PC-3 (cell line): ENCODE results near the gene CCNK. TPM values are rescaled to one million over a fixed set of nuclear protein-coding genes. Genes with fewer than 3 reads are reported as not detected.

ENCODE experiments used
- ATAC-seq: fragments of 200-7000 bp; cut with Tn5 transposase; 2 replicates; pipeline ENCODE4 v1.9.1; 2020; ENCODE audit warnings: mild to moderate bottlenecking, moderate library complexity
- BruUV-seq: library from RNA; stranded (reverse); fragments of 400-500 nt; replicated peaks from 2 replicates; lab custom pipeline; 2021; lab: Mats Ljungman, UMichigan
- CTCF ChIA-PET: fragments of 300-600 bp; sonication (Branson Sonifier 250); formaldehyde crosslinking; loops from one replicate; lab custom pipeline; 2022; ENCODE audit warnings: antibody characterized with exemption; lab: Charles Lee
- POLR2A ChIA-PET: fragments of 300-600 bp; sonication (Branson Sonifier 250); formaldehyde crosslinking; loops from one replicate; lab custom pipeline; 2022; ENCODE audit warnings: antibody characterized with exemption; ENCODE audit not compliant: unreplicated experiment; lab: Charles Lee
- DNase-seq: peaks from one replicate; pipeline ENCODE4 v3.0.0-alpha.2; 2015
- H2AFZ ChIP-seq: fragments of 300-600 bp; sonication (generic); 2 replicates; pipeline ENCODE4 v1.6.0; 2016; ENCODE audit warnings: antibody characterized with exemption, low read length
- H3F3A ChIP-seq: fragments of 300-600 bp; sonication (generic); one replicate; pipeline ENCODE4 v1.6.0; 2017; ENCODE audit warnings: antibody characterized with exemption, low read length, control low read depth, mild to moderate bottlenecking; ENCODE audit not compliant: unreplicated experiment
- H3K27ac ChIP-seq: fragments of 300-600 bp; sonication (generic); 2 replicates; pipeline ENCODE4 v1.5.1; 2016; ENCODE audit warnings: mild to moderate bottlenecking, low read length
- H3K27me3 ChIP-seq: fragments of 300-600 bp; sonication (generic); 2 replicates; pipeline ENCODE4 v1.6.1; 2016; ENCODE audit warnings: low read length, mixed read lengths
- H3K36me3 ChIP-seq: fragments of 300-600 bp; sonication (generic); 2 replicates; pipeline ENCODE4 v1.6.1; 2016; ENCODE audit warnings: low read depth, mixed run types, low read length, mixed read lengths
- H3K4me1 ChIP-seq: fragments of 300-600 bp; sonication (generic); 2 replicates; pipeline ENCODE4 v1.5.1; 2016; ENCODE audit warnings: low read length; ENCODE audit not compliant: insufficient read depth
- H3K4me2 ChIP-seq: fragments of 300-600 bp; sonication (generic); 2 replicates; pipeline ENCODE4 v1.6.0; 2016; ENCODE audit warnings: low read length
- H3K4me3 ChIP-seq: fragments of 300-600 bp; sonication (generic); 2 replicates; pipeline ENCODE4 v1.5.1; 2016; ENCODE audit warnings: mild to moderate bottlenecking, low read length, mixed read lengths
- H3K79me2 ChIP-seq: fragments of 300-600 bp; sonication (generic); 2 replicates; pipeline ENCODE4 v1.6.1; 2017; ENCODE audit warnings: low read length, mixed read lengths
- H3K9ac ChIP-seq: fragments of 300-600 bp; sonication (generic); 2 replicates; pipeline ENCODE4 v1.6.0; 2016; ENCODE audit warnings: mild to moderate bottlenecking, low read length
- H3K9me2 ChIP-seq: fragments of 300-600 bp; sonication (generic); replicated peaks from 2 replicates; pipeline ENCODE4 v1.6.1; 2016; ENCODE audit warnings: mixed run types, low read length, mixed read lengths
- H3K9me3 ChIP-seq: fragments of 300-600 bp; sonication (generic); 2 replicates; pipeline ENCODE4 v1.6.1; 2016; ENCODE audit warnings: low read length, mixed read lengths
- H4K20me1 ChIP-seq: fragments of 300-600 bp; sonication (generic); 2 replicates; pipeline ENCODE4 v1.6.1; 2016; ENCODE audit warnings: low read length, mixed read lengths
- EZH2 ChIP-seq: fragments of 300-600 bp; sonication (generic); IDR thresholded peaks from one replicate; pipeline ENCODE4 v1.6.1; 2017; ENCODE audit warnings: antibody characterized with exemption, mild to moderate bottlenecking, low read length; ENCODE audit not compliant: unreplicated experiment
- EZH2phosphoT487 ChIP-seq: fragments of 300-600 bp; sonication (generic); IDR thresholded peaks from 2 replicates; pipeline ENCODE4 v1.6.1; 2018; ENCODE audit warnings: mild to moderate bottlenecking, antibody characterized with exemption, low read length, borderline replicate concordance
- intact Hi-C: fragments of 100-400 bp; cut with micrococcal nuclease; formaldehyde crosslinking; loops from 2 replicates; pipeline ENCODE4 v1.9.0; 2023
- total RNA-seq: library from RNA; depleted of rRNA; stranded (reverse); fragments of >200 nt; gene quantifications from 2 replicates; pipeline ENCODE4 v1.2.3, GENCODE V29; 2014
- TF ChIP-seq, protein P1 (sequence below): fragments of 300-600 bp; sonication (generic); conservative IDR thresholded peaks from 2 replicates; pipeline ENCODE4 v1.5.1; 2017; ENCODE audit warnings: antibody characterized with exemption, low read depth, mild to moderate bottlenecking, low read length

The CCNK gene
- total RNA-seq, 1 experiment from 2014 or later, result 26.2 TPM

- ATAC-seq, result no peak
- peaks cover 91% of the 10 kb centered on the region for H3K79me2 ChIP-seq
- H3K27ac ChIP-seq, result no peak overlapping the region
Observed at GRCh38 chr14:99554184-99554583, 73.0 kb downstream of the CCNK start.

GRCh38 chr14:99554757-99555531, 73.7 kb downstream of the CCNK start:
- Histone ChIP-seq H3K27me3 (no peaks in the 10 kb centered on the region), H3K4me2 (no peak overlapping the region), H3K36me3 (no peaks in the 10 kb centered on the region), H3K4me3 (no peak overlapping the region), H3K27ac (no peak overlapping the region), H3K9ac (no peak overlapping the region), H2AFZ (no peak overlapping the region), H3K9me2 (no peaks in the 10 kb centered on the region), H3K9me3 (no peaks in the 10 kb centered on the region), H4K20me1 (peaks cover 28% of the 10 kb centered on the region; the same call in 1 of the 2 replicates), H3K79me2 (peaks cover 91% of the 10 kb centered on the region), H3F3A (no peaks in the 10 kb centered on the region), H3K4me1 (peaks cover 8% of the 10 kb centered on the region; the same call in 1 of the 2 replicates)
- TF ChIP-seq, protein P1, sequence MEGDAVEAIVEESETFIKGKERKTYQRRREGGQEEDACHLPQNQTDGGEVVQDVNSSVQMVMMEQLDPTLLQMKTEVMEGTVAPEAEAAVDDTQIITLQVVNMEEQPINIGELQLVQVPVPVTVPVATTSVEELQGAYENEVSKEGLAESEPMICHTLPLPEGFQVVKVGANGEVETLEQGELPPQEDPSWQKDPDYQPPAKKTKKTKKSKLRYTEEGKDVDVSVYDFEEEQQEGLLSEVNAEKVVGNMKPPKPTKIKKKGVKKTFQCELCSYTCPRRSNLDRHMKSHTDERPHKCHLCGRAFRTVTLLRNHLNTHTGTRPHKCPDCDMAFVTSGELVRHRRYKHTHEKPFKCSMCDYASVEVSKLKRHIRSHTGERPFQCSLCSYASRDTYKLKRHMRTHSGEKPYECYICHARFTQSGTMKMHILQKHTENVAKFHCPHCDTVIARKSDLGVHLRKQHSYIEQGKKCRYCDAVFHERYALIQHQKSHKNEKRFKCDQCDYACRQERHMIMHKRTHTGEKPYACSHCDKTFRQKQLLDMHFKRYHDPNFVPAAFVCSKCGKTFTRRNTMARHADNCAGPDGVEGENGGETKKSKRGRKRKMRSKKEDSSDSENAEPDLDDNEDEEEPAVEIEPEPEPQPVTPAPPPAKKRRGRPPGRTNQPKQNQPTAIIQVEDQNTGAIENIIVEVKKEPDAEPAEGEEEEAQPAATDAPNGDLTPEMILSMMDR, result no peak
- TF ChIP-seq EZH2phosphoT487 (no peak), EZH2 (no peak)
- POLR2A ChIA-PET, result no interaction called here
- no TSS peak for BruUV-seq
- ATAC-seq (peak; percentile 79), DNase-seq (no peak)
- intact Hi-C loops, result no loop called here
- CTCF ChIA-PET, result no interaction called here

More at GRCh38 chr14:99554184-99554583, 73.0 kb downstream of the CCNK start:
- DNase-seq, result no peak
- Histone ChIP-seq H3K9ac (no peak overlapping the region), H3K9me2 (no peaks in the 10 kb centered on the region), H2AFZ (no peak overlapping the region), H3K4me3 (no peak overlapping the region), H3K27me3 (no peaks in the 10 kb centered on the region), H3F3A (no peaks in the 10 kb centered on the region), H3K4me2 (no peak overlapping the region), H4K20me1 (peaks cover 28% of the 10 kb centered on the region; the same call in 1 of the 2 replicates), H3K9me3 (no peaks in the 10 kb centered on the region), H3K4me1 (peaks cover 8% of the 10 kb centered on the region; the same call in 1 of the 2 replicates), H3K36me3 (no peaks in the 10 kb centered on the region)
- ChIA-PET CTCF (no interaction called here), POLR2A (no interaction called here)
- intact Hi-C loops, result no loop called here
- TF ChIP-seq EZH2 (no peak), EZH2phosphoT487 (no peak)
- TF ChIP-seq, protein P1, result no peak
- BruUV-seq, result no TSS peak
